Pancreas (tissue), 10 donors: ENCODE results near the gene SDC3. TPM values are rescaled to one million over a fixed set of nuclear protein-coding genes. Genes with fewer than 3 reads are reported as not detected.

Source experiments
- ATAC-seq, 4 donors: fragments of 200-7000 bp; cut with Tn5 transposase; one replicate each; pipeline versions ENCODE4 v1.8.0 to v1.9.1; 2020; ENCODE audit warnings: mild to moderate bottlenecking in 4 of 4, moderate library complexity in 4 of 4
- DNase-seq, 6 donors: peaks; one replicate each; pipeline ENCODE4 v3.0.0-alpha.2; 2020
- FAIRE-seq: peaks from 2 replicates; lab custom pipeline; 2012; peaks lifted over from hg19 to GRCh38; lab: Jason Lieb, UNC
- H3K27ac ChIP-seq, 4 donors: fragments of 200-600 bp; sonication (generic); 1 replicate in 3 of 4; 2 replicates in 1 of 4; pipeline versions ENCODE4 v1.5.0 to v1.8.0; 2020
- H3K27me3 ChIP-seq, 4 donors: fragments of 200-600 bp; one replicate each; pipeline ENCODE4 v1.8.0; 2021
- H3K36me3 ChIP-seq, 3 donors: fragments of 200-600 bp; sonication (generic) in 1 of 3; one replicate each; pipeline versions ENCODE4 v1.5.0 to v1.8.0; 2020 to 2021
- H3K4me1 ChIP-seq, 3 donors: fragments of 200-600 bp; one replicate each; pipeline ENCODE4 v1.8.0; 2021
- H3K4me3 ChIP-seq, 4 donors: fragments of 200-600 bp; sonication (generic) in 2 of 4; one replicate each; pipeline versions ENCODE4 v1.5.0 to v1.8.0; 2020 to 2021
- H3K9me3 ChIP-seq, 4 donors: fragments of 200-600 bp; one replicate each; pipeline ENCODE4 v1.8.0; 2021
- WGBS, 2 donors: extraction: QIAGEN DNeasy Blood & Tissue Kit; methylation state at CpG; one replicate each; pipeline ENCODE4 v1.1.7; 2013; 5-methylcytosine and 5-hydroxymethylcytosine counted together
- intact Hi-C, 3 donors: fragments of 100-400 bp; cut with DNase I; formaldehyde crosslinking; loops; one replicate each; pipeline versions ENCODE4 v1.11.1 to v1.14.2; 2022
- polyA plus RNA-seq, 2 donors: library from polyadenylated mRNA; stranded (reverse); fragments of 200-250 nt; gene quantifications; one replicate each; pipeline ENCODE4 v1.2.3, GENCODE V29; 2013
- total RNA-seq, 6 donors: library from RNA; stranded (reverse); fragmentation: NEBNext Ultra II Directional in 4 of 6; extraction: Animal tissue kit (Norgen Biotek cat#: 25700) in 4 of 6; gene quantifications; one replicate each; pipeline versions ENCODE4 v1.2.1 to v1.2.4, GENCODE V29; 2021 to 2023
- TF ChIP-seq, protein P1 (sequence below), 4 donors: fragments of 200-600 bp; sonication (generic) in 3 of 4; IDR thresholded peaks; one replicate each; pipeline versions ENCODE4 v1.5.0 to v1.8.0; 2021; ENCODE audit warnings: antibody characterized with exemption in 4 of 4
- donor health status: healthy with polysubstance abuse.
- donor health status: DM: no; HTN: no; CAD: no; lungs with moderate emphysema.
- donor health status: DM: no; HTN: no; CAD: no.
- donor health status: control.
- donor health status: control.
- donor health status: Bipolar disorder and iron deficiency.
- donor health status: DM: yes; HTN: yes; CAD: no.
- donor health status: DM: no; HTN: no; CAD: no.
- donor health status: DM: no; HTN: no; CAD: no.
- donor health status: DM: yes; HTN: yes; CAD: no.

Gene SDC3
- total and polyA plus RNA-seq, 8 donors: 4.2 to 18.9 (median 7.6) TPM

DNA sequence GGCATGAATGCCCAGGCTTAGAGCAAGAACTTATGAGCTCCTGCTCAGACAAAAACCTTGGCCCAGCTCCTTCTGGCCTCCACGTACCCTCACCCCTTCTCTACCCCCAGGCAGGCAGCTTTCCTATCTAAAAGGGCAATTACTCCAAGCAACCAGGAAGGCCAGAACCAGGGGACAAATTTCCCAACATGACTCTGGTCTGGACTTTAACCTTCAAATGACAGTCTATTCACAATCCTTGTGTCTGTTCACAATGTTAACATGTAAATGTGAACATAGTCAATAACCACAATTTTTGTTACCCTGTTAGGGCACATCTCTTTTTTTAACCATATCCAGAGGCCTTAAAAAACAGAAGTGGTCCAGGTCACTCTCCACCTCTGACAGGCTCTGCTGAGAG, 86.6 kb downstream of the SDC3 start:
- no peak for ATAC-seq
- DNase-seq: no peak
- H3K27me3 ChIP-seq: no peaks in the 10 kb centered on the region
- intact Hi-C loops: no loop called here
- H3K36me3 ChIP-seq: no peaks in the 10 kb centered on the region
- peaks cover 8 to 14% (median 8%) of the 10 kb centered on the region in 3 donors for H3K4me1 ChIP-seq
- TF ChIP-seq, protein P1, sequence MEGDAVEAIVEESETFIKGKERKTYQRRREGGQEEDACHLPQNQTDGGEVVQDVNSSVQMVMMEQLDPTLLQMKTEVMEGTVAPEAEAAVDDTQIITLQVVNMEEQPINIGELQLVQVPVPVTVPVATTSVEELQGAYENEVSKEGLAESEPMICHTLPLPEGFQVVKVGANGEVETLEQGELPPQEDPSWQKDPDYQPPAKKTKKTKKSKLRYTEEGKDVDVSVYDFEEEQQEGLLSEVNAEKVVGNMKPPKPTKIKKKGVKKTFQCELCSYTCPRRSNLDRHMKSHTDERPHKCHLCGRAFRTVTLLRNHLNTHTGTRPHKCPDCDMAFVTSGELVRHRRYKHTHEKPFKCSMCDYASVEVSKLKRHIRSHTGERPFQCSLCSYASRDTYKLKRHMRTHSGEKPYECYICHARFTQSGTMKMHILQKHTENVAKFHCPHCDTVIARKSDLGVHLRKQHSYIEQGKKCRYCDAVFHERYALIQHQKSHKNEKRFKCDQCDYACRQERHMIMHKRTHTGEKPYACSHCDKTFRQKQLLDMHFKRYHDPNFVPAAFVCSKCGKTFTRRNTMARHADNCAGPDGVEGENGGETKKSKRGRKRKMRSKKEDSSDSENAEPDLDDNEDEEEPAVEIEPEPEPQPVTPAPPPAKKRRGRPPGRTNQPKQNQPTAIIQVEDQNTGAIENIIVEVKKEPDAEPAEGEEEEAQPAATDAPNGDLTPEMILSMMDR (IDR thresholded peaks at IDR 0.05): no peak
- 63 to 64% methylated on average over 1 of the region's 1 CpG for WGBS, 2 donors
- FAIRE-seq: no peak
- H3K4me3 ChIP-seq: no peak overlapping the region
- H3K27ac ChIP-seq: no peak overlapping the region
- no peaks in the 10 kb centered on the region for H3K9me3 ChIP-seq

DNA sequence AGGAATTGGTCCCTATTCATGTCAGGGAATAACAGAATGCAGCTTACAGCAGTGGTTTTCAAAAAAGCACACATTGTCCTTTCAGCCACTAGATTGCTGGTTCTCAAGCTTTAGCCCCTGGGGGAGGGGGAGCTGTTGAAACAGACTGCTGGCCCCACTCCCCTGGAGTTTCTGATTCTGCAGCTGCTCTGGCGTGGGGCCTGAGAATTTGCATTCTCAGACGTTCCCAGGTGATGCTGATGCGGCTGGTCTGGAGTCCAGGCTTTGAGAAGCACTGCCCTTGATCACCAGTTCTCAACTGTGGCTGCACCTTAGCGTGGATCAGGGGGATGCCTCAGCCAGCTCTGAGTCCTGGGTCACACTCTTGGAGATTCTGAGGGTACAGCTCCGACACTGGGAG, 88.3 kb downstream of the SDC3 start:
- DNase-seq: no peak
- no peak overlapping the region for H3K27ac ChIP-seq
- no peak overlapping the region for H3K4me3 ChIP-seq
- no peaks in the 10 kb centered on the region for H3K36me3 ChIP-seq
- H3K27me3 ChIP-seq: no peaks in the 10 kb centered on the region
- FAIRE-seq: no peak
- H3K4me1 ChIP-seq: peaks cover 8 to 14% (median 8%) of the 10 kb centered on the region in 3 donors
- H3K9me3 ChIP-seq: no peaks in the 10 kb centered on the region
- intact Hi-C loops: no loop called here
- TF ChIP-seq, protein P1 (IDR thresholded peaks at IDR 0.05): no peak
- ATAC-seq: no peak
- WGBS, 2 donors: 86 to 87% methylated on average over 5 of the region's 5 CpGs

Other genes with a start within 250 kb of the SDC3 start
- gene MATN1, start 185.2 kb downstream of the SDC3 start, total RNA-seq: under 1 TPM in 1 of 6 donors, not detected in 5; 0.06 TPM
- under 1 TPM in 1 of 2 donors, not detected in 1; 0.07 TPM for gene MATN1, start 185.2 kb downstream of the SDC3 start, polyA plus RNA-seq
- 10 to 100 TPM in 3 of 6 donors, 1 to 10 TPM in 3; 3.7 to 80.5 (median 15.2) TPM for gene LAPTM5, start 151.0 kb downstream of the SDC3 start, total RNA-seq
- 10 to 100 TPM in 1 of 2 donors, 1 to 10 TPM in 1; 8.6 to 12.5 TPM for gene LAPTM5, start 151.0 kb downstream of the SDC3 start, polyA plus RNA-seq
- gene PUM1, start 157.0 kb upstream of the SDC3 start, total RNA-seq: 10 to 100 TPM; 35.5 to 75.8 (median 46.4) TPM
- 10 to 100 TPM; 16.9 to 21.1 TPM for gene PUM1, start 157.0 kb upstream of the SDC3 start, polyA plus RNA-seq